ENCODE results near the gene PPM1J.

The PPM1J gene

GRCh38 chr1:112703706-112704105, 11.4 kb downstream of the PPM1J start:
- no peak for TF ChIP-seq TOX (CRISPR knock-in tag; IDR thresholded peaks at IDR 0.05; ENCODE audit: borderline replicate concordance)
- TF ChIP-seq, protein P1, sequence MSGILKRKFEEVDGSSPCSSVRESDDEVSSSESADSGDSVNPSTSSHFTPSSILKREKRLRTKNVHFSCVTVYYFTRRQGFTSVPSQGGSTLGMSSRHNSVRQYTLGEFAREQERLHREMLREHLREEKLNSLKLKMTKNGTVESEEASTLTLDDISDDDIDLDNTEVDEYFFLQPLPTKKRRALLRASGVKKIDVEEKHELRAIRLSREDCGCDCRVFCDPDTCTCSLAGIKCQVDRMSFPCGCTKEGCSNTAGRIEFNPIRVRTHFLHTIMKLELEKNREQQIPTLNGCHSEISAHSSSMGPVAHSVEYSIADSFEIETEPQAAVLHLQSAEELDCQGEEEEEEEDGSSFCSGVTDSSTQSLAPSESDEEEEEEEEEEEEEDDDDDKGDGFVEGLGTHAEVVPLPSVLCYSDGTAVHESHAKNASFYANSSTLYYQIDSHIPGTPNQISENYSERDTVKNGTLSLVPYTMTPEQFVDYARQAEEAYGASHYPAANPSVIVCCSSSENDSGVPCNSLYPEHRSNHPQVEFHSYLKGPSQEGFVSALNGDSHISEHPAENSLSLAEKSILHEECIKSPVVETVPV (CRISPR knock-in tag; IDR thresholded peaks at IDR 0.05): no peak
- no peak for TF ChIP-seq ZNF565 (CRISPR knock-in tag; conservative IDR thresholded peaks at IDR 0.05; ENCODE audit: low read depth)
- no peak for TF ChIP-seq PPARA (CRISPR knock-in tag; IDR thresholded peaks at IDR 0.05; ENCODE audit: borderline replicate concordance)
- TF ChIP-seq, protein P2, sequence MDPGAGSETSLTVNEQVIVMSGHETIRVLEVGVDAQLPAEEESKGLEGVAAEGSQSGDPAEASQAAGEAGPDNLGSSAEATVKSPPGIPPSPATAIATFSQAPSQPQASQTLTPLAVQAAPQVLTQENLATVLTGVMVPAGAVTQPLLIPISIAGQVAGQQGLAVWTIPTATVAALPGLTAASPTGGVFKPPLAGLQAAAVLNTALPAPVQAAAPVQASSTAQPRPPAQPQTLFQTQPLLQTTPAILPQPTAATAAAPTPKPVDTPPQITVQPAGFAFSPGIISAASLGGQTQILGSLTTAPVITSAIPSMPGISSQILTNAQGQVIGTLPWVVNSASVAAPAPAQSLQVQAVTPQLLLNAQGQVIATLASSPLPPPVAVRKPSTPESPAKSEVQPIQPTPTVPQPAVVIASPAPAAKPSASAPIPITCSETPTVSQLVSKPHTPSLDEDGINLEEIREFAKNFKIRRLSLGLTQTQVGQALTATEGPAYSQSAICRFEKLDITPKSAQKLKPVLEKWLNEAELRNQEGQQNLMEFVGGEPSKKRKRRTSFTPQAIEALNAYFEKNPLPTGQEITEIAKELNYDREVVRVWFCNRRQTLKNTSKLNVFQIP (CRISPR knock-in tag; IDR thresholded peaks at IDR 0.05; ENCODE audit: borderline replicate concordance, low read depth): no peak
- TF ChIP-seq ESRRG (CRISPR knock-in tag; IDR thresholded peaks at IDR 0.05): no peak
- TF ChIP-seq ARNTL (CRISPR knock-in tag; IDR thresholded peaks at IDR 0.05; ENCODE audit: borderline replicate concordance, low read depth): no peak
- TF ChIP-seq OSR1 (CRISPR knock-in tag; IDR thresholded peaks at IDR 0.05): no peak
- no peak for ATAC-seq

- TF ChIP-seq, protein P3, sequence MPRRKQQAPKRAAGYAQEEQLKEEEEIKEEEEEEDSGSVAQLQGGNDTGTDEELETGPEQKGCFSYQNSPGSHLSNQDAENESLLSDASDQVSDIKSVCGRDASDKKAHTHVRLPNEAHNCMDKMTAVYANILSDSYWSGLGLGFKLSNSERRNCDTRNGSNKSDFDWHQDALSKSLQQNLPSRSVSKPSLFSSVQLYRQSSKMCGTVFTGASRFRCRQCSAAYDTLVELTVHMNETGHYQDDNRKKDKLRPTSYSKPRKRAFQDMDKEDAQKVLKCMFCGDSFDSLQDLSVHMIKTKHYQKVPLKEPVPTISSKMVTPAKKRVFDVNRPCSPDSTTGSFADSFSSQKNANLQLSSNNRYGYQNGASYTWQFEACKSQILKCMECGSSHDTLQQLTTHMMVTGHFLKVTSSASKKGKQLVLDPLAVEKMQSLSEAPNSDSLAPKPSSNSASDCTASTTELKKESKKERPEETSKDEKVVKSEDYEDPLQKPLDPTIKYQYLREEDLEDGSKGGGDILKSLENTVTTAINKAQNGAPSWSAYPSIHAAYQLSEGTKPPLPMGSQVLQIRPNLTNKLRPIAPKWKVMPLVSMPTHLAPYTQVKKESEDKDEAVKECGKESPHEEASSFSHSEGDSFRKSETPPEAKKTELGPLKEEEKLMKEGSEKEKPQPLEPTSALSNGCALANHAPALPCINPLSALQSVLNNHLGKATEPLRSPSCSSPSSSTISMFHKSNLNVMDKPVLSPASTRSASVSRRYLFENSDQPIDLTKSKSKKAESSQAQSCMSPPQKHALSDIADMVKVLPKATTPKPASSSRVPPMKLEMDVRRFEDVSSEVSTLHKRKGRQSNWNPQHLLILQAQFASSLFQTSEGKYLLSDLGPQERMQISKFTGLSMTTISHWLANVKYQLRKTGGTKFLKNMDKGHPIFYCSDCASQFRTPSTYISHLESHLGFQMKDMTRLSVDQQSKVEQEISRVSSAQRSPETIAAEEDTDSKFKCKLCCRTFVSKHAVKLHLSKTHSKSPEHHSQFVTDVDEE (CRISPR knock-in tag; IDR thresholded peaks at IDR 0.05): no peak
- no peak for TF ChIP-seq ZNF8 (CRISPR knock-in tag; IDR thresholded peaks at IDR 0.05)
- TF ChIP-seq GLIS3 (CRISPR knock-in tag; IDR thresholded peaks at IDR 0.05): no peak
- no peak for TF ChIP-seq ISL1 (CRISPR knock-in tag; IDR thresholded peaks at IDR 0.05)
- TF ChIP-seq ZNF565 (CRISPR knock-in tag; conservative IDR thresholded peaks at IDR 0.05; ENCODE audit: low read depth): no peak
- TF ChIP-seq, protein P4, sequence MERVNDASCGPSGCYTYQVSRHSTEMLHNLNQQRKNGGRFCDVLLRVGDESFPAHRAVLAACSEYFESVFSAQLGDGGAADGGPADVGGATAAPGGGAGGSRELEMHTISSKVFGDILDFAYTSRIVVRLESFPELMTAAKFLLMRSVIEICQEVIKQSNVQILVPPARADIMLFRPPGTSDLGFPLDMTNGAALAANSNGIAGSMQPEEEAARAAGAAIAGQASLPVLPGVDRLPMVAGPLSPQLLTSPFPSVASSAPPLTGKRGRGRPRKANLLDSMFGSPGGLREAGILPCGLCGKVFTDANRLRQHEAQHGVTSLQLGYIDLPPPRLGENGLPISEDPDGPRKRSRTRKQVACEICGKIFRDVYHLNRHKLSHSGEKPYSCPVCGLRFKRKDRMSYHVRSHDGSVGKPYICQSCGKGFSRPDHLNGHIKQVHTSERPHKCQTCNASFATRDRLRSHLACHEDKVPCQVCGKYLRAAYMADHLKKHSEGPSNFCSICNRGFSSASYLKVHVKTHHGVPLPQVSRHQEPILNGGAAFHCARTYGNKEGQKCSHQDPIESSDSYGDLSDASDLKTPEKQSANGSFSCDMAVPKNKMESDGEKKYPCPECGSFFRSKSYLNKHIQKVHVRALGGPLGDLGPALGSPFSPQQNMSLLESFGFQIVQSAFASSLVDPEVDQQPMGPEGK (CRISPR knock-in tag; IDR thresholded peaks at IDR 0.05; ENCODE audit: borderline replicate concordance): no peak
- ATAC-seq: no peak
Observed at GRCh38 chr1:112702420-112703261, 12.5 kb downstream of the PPM1J start.

GRCh38 chr1:112702067-112702395, 13.1 kb downstream of the PPM1J start:
- no peak for TF ChIP-seq ZNF70 (CRISPR knock-in tag; IDR thresholded peaks at IDR 0.05)
- no peak for ATAC-seq

DNA sequence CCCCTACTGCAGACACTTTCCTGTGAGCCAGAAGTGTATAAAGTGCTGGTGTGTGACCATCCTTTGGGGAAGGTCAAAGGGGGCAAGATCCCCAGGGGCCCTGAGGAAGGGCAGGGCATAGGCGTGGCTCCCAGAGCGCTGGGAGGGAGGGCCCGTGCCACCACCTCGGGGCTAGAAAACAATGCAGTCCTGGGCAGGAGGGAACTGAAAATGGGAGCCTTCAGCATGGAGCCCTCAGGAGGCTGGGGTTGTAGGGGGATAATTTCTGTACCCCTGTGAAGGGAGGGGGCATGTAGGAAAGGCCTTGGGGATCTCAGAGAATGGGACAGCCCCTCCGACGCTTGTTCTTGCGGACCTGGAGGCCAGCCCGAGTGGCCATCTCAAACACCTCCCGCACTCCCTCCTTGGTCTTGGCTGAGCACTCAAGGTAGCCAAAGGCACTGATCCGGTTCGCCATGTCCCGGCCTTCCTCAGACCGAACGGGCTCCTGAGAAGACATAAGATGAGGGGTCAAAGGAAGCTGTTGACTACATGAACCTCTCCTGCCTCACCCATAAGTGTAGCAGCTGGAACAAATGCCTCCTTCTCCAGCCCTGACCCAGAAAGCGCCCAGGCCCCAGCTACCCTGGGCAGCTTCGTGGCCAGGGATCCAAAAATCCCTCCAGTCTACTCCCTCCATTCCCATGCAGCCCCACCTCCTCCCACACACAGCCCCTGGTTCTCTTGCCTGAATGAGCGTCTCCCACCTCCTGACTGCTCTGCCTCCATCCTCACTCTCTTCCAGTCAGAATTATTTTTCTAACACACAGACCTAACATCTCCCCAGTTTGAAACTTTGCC, 13.7 kb downstream of the PPM1J start:
- ATAC-seq: no peak
- TF ChIP-seq, protein P3 (CRISPR knock-in tag; IDR thresholded peaks at IDR 0.05): no peak
- no peak for TF ChIP-seq PPARA (CRISPR knock-in tag; IDR thresholded peaks at IDR 0.05; ENCODE audit: borderline replicate concordance)
- no peak for TF ChIP-seq ZNF565 (CRISPR knock-in tag; conservative IDR thresholded peaks at IDR 0.05; ENCODE audit: low read depth)
- no peak for TF ChIP-seq ZNF70 (CRISPR knock-in tag; IDR thresholded peaks at IDR 0.05)
- no peak for TF ChIP-seq ZFP30 (CRISPR knock-in tag; IDR thresholded peaks at IDR 0.05)
- TF ChIP-seq, protein P4 (CRISPR knock-in tag; IDR thresholded peaks at IDR 0.05; ENCODE audit: borderline replicate concordance): no peak
- TF ChIP-seq, protein P1 (CRISPR knock-in tag; IDR thresholded peaks at IDR 0.05): no peak

All from SK-N-SH treated with all-trans-retinoic acid at 6 μM for 48 hours (cell line).